ENCODE results near the gene RGPD8. TPM values are rescaled to one million over a fixed set of nuclear protein-coding genes. Genes with fewer than 3 reads are reported as not detected.

RGPD8 gene
- total RNA-seq, 3 donors from 2014 or later = 7.5 to 18.8 (median 13.9) TPM

- TF ChIP-seq CTCF (IDR thresholded peaks at IDR 0.05) = no peak
- H3K4me3 ChIP-seq = no peak overlapping the region
- intact Hi-C loops (cut with DNase I, micrococcal nuclease) = no loop called here
- ATAC-seq (no peak), DNase-seq (peak in 1 of 3 donors; percentile 36)
- H3K9me3 ChIP-seq = no peaks in the 10 kb centered on the region
- H3K36me3 ChIP-seq (ENCODE audit: low read depth) = no peaks in the 10 kb centered on the region
- peaks cover 12% of the 10 kb centered on the region for H3K4me1 ChIP-seq (ENCODE audit: low read depth)
Observed at GRCh38 chr2:112480530-112481049, 47.1 kb upstream of the RGPD8 start.

- H3K4me3 ChIP-seq = no peak overlapping the region
- H3K4me1 ChIP-seq (ENCODE audit: low read depth) = no peaks in the 10 kb centered on the region
- intact Hi-C loops (cut with DNase I, micrococcal nuclease) = no loop called here
- ATAC-seq = no peak
- no peak for DNase-seq
- H3K36me3 ChIP-seq (ENCODE audit: low read depth) = no peaks in the 10 kb centered on the region
- TF ChIP-seq CTCF (IDR thresholded peaks at IDR 0.05) = no peak
- H3K9me3 ChIP-seq = no peaks in the 10 kb centered on the region
Observed at GRCh38 chr2:112476434-112476833, 43.0 kb upstream of the RGPD8 start.

GRCh38 chr2:112474844-112475486, 41.5 kb upstream of the RGPD8 start:
- Histone ChIP-seq H3K9me3 (no peaks in the 10 kb centered on the region), H3K4me1 (ENCODE audit: low read depth) (no peaks in the 10 kb centered on the region), H3K36me3 (ENCODE audit: low read depth) (no peaks in the 10 kb centered on the region), H3K4me3 (no peak overlapping the region)
- ATAC-seq = no peak
- intact Hi-C loops (cut with DNase I, micrococcal nuclease) = no loop called here
- DNase-seq = no peak
- no peak for TF ChIP-seq CTCF (IDR thresholded peaks at IDR 0.05)

- intact Hi-C loops (cut with DNase I, micrococcal nuclease) = no loop called here
- no peak for ATAC-seq
- DNase-seq = no peak
Observed at GRCh38 chr2:112472547-112473263, 39.3 kb upstream of the RGPD8 start.

GRCh38 chr2:112465382-112465781, 31.9 kb upstream of the RGPD8 start:
- no peak for TF ChIP-seq CTCF (IDR thresholded peaks at IDR 0.05)
- no peaks in the 10 kb centered on the region for H3K36me3 ChIP-seq (ENCODE audit: low read depth)
- no peak overlapping the region for H3K4me3 ChIP-seq
- no peak for ATAC-seq
- DNase-seq = no peak
- no peaks in the 10 kb centered on the region for H3K4me1 ChIP-seq (ENCODE audit: low read depth)
- H3K9me3 ChIP-seq = no peaks in the 10 kb centered on the region
- intact Hi-C loops (cut with DNase I, micrococcal nuclease) = no loop called here

More at GRCh38 chr2:112472547-112473263, 39.3 kb upstream of the RGPD8 start:
- no peak for TF ChIP-seq CTCF (IDR thresholded peaks at IDR 0.05)
- H3K36me3 ChIP-seq (ENCODE audit: low read depth) = no peaks in the 10 kb centered on the region
- no peaks in the 10 kb centered on the region for H3K9me3 ChIP-seq
- no peak overlapping the region for H3K4me3 ChIP-seq
- H3K4me1 ChIP-seq (ENCODE audit: low read depth) = no peaks in the 10 kb centered on the region
